HG03571 (cell line): ENCODE measurements around the gene ZBTB48.
"Not testable (repeated sequence)": the region's sequence is repeated elsewhere in the genome, so short reads cannot be mapped to it uniquely, and the experiment has no call there.

Experiments used
- ATAC-seq: cut with Tn5 transposase; IDR thresholded peaks from one replicate; pipeline ENCODE4 v1.9.1; 2021; ENCODE audit not compliant: unreplicated experiment

ZBTB48 gene

DNA sequence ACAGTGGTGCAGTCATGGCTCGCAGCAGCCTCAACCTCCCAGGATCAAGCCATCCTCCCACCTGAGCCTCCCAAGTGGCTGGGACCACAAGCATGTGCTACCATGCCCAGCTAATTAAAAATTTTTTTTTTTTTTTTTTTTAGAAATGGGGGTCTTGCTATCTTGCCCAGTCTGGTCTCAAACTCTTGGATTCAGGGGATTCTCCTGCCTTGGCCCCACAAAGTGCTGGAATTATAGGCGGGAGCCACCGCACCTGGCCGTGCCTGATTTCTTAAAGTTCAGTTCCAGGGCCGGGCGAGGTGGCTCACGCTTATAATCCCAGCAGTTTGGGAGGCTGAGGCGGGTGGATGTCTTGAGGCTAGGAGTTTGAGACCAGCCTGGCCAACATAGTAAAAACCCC lies 51.3 kb downstream of the ZBTB48 start:
- no peak for ATAC-seq

DNA sequence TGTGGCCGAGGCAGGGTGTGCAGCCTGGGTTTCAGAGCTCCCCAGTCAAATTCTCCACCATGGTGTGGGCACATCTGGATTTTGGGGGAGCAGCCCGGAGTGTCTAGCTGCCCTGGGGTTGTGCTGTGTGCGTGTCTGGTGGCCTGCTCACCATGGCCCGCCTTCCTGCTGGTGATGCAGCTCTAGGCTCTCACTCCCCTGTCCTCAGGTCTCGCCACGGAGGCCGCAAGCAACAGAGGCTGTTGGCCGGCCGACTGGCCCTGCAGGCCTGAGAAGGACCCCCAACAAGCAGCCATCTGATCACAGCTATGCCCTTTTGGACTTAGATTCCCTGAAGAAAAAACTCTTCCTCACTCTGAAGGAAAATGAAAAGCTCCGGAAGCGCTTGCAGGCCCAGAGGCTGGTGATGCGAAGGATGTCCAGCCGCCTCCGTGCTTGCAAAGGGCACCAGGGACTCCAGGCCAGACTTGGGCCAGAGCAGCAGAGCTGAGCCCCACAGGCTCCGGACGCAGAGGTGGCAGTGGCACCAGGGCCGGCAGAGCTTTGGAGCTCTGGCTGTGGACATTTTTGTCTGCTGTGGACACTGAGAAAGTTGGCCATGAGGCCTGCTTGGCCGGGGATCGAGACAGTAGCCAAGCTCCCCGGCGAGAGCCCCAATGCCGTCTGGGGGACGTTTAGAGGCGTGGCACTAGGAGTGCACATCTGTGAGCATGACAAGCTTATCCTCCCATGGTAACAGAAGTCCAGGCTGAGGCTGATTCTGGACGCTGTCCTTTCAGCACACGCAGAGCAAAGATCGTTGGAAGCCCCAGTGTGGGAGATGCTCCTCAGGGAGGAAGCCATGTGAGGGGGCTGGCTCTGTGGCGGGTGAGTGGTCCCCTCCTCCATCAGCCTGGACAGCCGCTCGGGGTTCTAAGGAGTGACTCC lies 53.1 kb downstream of the ZBTB48 start:
- ATAC-seq: no peak

- no peak for ATAC-seq
These were observed 54.7 kb downstream of the ZBTB48 start for GRCh38 chr1:6634371-6635052.

- no peak for ATAC-seq
These were observed 55.5 kb downstream of the ZBTB48 start for GRCh38 chr1:6635161-6635909.

DNA sequence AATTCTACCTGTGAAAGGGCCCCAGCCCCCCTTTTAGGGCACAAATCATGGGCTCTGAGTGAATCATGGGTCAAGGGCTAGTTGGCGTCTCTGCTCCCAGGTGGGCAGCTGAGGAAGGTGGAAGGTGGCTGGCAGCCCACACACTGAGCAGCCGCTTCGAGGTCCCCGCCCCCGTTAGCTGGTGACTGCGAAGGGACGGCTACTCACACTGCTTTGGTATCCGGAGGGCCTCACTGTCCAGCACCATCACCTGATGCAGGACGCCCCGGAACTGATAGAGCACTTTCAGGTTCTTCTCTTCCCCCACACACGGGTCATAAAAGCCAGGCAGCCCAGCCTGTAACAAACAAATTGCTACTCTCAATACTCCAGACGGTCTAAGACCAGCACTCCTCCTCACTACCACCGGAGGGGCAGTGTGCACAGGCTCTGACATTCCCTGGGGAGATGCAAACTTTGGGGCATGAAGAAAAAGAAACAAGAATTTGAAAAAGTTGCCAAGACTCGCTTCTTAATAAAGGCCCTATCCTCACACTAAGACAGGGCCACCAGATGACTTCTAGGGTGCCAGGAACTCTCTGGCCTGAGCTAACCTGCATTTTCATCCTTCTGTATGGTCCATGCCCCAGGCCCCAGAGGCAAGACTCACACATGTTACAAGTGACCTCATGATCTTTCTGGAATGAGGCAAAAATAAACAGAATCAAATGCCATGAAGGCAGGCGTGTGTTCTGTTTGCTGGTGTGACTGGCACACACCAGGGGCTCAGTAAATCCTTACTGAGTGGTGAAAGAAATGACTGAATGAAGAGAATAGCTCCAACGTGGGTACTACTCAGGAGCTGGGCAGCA lies 56.3 kb downstream of the ZBTB48 start:
- ATAC-seq: no peak

DNA sequence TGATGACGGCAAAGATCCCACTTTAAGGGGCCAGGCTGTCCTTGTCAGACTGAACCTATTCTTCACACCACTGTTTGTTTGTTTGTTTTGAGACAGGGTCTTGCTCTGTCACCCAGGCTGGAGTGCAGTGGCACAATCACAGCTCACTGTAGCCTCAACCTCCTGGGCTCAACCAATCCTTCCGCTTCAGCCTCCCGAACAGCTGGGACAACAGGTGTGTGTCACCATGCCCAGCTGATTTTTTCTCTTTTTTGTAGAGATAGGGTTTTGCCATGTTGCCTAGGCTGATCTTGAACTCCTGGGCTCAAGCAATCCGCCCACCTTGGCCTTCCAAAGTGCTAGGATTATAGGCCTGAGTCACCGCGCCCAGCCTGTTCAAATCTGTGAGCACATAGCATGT lies 57.0 kb downstream of the ZBTB48 start:
- ATAC-seq: not testable (repeated sequence)

DNA sequence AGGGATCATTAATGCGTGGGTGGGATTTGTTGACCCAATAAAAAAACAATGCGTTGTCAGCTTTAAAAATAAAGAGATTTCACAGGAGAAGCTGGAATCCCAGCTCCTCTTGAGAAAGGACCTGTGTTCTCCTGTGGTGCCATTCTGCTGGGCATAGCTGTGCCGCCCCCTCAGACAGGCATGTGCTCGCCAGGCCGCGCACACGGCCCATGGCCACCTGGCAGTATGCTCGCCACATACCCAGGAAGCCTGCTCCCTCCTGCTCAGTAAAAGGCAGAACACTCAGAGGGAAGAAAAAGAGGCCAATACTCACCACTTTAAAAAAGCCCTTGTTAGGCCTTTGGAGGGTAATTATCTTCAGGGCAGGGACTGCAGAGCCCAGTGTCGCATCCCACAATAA lies 58.0 kb downstream of the ZBTB48 start:
- ATAC-seq: no peak

- no peak for ATAC-seq
These were observed 58.4 kb downstream of the ZBTB48 start for GRCh38 chr1:6638226-6638625.
